Gastrocnemius medialis (tissue), 4 donors: Measurements from ENCODE around the gene CEP295NL.

Experiments
- POLR2A ChIP-seq, 2 donors: fragments of 450-650 bp; IDR thresholded peaks; one replicate each; pipeline ENCODE4 v1.6.1; 2017; ENCODE audit warnings: antibody characterized with exemption in 2 of 2, mild to moderate bottlenecking in 2 of 2, moderate library complexity in 2 of 2
- TF ChIP-seq, protein P1 (sequence below), 5 experiments: fragments of 450-650 bp in 3 of 5; fragments of 200-600 bp in 2 of 5; sonication (generic) in 2 of 5; IDR thresholded peaks in 4 of 5; conservative IDR thresholded peaks in 1 of 5; 1 replicate in 4 of 5; 2 replicates in 1 of 5; pipeline ENCODE4 v1.5.1; 2016 to 2019; ENCODE audit warnings: antibody characterized with exemption in 5 of 5, mild to moderate bottlenecking in 3 of 5, moderate library complexity in 3 of 5

DNA sequence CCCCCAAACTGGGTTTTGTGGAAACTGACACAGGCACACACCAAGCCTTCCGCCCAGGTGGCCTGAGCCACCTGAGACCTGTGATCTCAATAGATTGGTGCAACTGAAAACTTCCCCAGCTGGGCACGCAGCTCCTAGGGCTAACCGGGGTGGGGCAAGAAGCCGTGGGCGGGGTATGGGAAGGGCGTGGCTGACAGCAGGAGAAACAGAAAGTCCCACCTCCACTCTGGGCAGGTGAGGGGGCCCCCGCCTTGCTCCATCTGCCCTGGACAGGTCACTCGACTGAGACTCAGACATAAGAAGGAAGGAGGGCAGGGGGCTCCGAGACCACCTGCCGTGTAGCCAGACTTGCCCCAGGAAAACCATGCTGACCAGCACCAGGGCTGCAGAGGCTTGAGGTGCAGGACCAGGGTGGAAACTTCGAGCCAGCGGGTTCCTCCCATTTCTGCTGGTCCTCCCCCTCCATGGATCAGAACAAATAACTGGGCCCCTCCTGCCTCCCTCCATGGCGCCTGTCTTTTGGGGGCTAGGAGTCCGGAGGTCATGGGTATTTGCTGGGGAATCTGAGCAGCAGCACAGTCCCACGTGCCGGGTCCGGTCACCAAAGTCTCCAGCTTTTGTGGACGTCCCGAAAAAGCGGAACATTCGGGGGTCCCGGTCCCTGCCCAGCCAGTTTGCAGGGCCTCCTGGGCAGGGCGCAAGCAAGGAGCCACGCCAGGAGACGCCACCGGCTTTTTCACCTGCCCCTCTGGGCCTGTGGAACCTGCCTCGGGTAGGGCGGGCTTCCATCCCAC, 20.9 kb upstream of the CEP295NL start:
- TF ChIP-seq, protein P1, sequence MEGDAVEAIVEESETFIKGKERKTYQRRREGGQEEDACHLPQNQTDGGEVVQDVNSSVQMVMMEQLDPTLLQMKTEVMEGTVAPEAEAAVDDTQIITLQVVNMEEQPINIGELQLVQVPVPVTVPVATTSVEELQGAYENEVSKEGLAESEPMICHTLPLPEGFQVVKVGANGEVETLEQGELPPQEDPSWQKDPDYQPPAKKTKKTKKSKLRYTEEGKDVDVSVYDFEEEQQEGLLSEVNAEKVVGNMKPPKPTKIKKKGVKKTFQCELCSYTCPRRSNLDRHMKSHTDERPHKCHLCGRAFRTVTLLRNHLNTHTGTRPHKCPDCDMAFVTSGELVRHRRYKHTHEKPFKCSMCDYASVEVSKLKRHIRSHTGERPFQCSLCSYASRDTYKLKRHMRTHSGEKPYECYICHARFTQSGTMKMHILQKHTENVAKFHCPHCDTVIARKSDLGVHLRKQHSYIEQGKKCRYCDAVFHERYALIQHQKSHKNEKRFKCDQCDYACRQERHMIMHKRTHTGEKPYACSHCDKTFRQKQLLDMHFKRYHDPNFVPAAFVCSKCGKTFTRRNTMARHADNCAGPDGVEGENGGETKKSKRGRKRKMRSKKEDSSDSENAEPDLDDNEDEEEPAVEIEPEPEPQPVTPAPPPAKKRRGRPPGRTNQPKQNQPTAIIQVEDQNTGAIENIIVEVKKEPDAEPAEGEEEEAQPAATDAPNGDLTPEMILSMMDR (IDR thresholded peaks at IDR 0.05 in 4 of 5, conservative IDR thresholded peaks at IDR 0.05 in 1 of 5), result no peak
- TF ChIP-seq POLR2A (IDR thresholded peaks at IDR 0.05), result no peak
